Activated effector memory CD4-positive, alpha-beta T cell treated with anti-CD3 and anti-CD28 coated beads, Interleukin-2, amount 50 U/mL, for 16 hours (primary cell): ENCODE results near the gene LGALS3.

Experiments
- DNase-seq: peaks from one replicate; pipeline ENCODE4 v3.0.0-alpha.2; 2020

Gene LGALS3

GRCh38 chr14:55131370-55132137, 2.5 kb downstream of the LGALS3 start:
- DNase-seq = no peak

DNA sequence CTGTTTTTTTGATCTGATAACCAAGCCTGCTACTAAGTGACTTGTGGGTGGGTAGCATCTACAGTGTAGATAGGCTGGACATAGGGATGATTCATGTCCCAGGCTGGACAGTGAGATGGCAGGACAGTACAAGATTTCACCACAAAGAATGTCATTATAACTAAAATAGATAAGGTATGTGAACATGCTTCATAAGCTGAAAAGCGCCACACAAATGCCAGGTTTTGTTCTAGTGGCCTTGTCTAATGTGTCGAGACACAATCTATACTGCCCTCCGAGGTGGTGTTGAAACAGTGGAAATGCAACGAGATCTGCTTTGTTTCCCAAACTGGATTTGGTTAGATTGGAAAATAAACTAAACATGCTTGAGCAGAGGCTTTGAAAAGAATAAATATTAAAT, 4.4 kb downstream of the LGALS3 start:
- no peak for DNase-seq

DNA sequence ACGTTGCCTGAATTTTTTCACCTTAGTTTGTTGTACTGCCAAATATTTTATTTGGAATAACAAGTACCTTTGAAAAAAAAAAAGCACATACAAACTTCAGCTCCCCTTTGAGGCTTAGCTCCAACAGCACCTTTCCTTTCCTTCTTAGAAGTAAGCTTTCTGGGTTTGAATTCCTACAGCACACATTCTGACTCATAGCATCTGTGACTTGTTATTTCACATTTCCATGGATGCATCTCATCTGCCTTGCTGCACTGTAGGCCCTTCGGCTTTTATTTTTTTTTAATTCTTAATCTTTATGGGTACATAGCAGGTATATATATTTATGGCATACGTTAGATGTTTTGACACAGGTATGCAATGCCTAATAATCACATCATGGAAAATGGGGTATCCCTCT, 7.2 kb downstream of the LGALS3 start:
- DNase-seq = no peak

GRCh38 chr14:55136885-55137786, 8.1 kb downstream of the LGALS3 start:
- DNase-seq = no peak

DNA sequence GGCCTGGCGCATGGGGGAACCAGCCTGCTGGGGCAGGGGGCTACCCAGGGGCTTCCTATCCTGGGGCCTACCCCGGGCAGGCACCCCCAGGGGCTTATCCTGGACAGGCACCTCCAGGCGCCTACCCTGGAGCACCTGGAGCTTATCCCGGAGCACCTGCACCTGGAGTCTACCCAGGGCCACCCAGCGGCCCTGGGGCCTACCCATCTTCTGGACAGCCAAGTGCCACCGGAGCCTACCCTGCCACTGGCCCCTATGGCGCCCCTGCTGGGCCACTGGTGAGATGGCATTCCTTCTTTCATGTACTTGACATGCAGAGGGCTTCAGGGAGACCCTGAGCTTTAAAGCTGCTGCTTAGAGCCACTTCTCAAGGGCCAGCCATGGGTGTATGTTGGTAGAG, 9.0 kb downstream of the LGALS3 start:
- DNase-seq = no peak

DNA sequence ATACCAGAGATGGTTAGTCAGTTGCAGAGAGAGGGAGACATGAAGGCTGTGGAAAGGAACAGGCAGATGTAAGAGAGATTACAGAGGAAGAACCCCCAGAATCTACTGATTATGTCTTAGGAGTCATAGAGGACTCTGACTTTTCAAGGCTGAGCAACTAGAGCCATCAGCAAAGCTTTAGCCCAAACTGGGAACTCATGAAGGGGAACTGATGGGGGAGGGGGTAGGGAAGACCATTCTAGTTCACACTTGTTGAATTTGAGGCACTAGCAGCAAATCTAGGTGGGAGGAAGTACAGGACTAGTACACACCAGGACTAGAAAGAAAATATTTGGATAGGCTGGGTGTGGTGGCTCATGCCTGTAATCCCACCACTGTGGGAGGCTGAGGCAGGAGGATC, 10.1 kb downstream of the LGALS3 start:
- no peak for DNase-seq

DNA sequence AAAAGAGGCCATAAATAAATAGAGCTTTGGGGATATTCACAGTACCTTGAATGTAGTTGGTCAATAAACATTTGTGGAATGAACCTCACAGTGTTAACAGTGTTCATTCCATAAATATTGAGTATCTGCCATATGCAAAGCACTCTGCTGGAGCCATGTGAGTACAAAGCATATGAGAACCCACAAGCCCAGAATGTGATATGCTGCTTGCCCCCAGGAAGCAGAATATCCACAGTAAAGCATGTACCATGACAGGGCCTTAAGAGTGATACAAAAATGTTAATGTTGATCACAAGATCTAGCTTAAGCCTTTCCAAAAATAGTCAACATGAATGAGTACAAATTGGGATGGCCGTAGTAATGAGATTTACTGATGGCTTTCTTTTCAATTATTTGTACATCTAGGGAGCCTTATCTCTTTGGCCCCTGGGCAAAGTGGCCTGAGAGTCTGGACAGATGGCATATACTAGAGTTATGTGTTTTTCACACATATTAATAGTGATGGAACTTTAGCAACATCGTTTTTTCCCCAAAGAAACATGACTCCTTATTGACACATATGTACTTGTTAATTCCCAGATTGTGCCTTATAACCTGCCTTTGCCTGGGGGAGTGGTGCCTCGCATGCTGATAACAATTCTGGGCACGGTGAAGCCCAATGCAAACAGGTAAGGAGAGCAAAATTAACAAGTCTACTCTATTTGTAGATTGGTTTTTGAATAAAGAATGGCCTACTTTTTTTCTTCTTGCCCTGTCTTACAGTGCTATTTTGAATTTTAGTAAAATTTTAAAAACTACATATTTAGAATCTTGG, 10.9 kb downstream of the LGALS3 start:
- DNase-seq = no peak

DNA sequence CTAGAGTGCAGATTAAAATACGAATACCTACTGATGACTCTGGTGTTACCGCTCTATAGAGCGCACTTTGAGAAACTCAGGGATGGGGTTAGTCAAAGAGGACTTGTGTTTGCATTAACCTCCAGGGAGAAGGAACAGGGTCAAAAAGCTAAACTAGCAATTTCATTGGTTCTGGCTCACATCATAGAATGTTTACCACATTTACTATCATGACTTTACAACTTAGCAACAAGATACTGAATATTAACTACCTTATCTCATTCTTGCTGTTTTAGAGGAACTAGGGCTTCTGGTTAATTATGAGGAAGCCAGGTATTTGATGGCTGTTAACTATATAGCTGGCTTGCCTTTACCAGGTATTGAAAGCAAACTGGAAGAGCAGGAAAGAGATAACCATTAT, 12.8 kb downstream of the LGALS3 start:
- DNase-seq = no peak

GRCh38 chr14:55142466-55142865, 13.4 kb downstream of the LGALS3 start:
- no peak for DNase-seq

DNA sequence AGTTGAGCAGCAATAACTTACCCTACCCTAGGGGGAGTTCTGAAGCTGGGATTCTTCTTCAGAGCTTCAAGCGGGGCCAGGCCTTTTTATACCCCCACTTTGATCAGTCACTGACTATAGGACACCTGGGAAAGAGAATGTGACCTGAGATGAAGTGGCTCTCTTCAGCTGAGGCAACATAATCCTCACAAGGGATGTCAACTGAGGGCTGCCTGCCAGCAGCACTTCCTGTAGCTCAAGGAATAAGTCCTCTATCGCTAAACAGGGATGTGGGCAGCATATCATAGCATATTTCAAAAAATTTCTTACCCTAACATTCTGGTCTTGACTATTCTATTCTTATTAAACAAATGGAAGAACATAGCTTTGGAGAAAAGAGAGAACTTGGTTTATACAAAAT, 17.4 kb downstream of the LGALS3 start:
- no peak for DNase-seq

DNA sequence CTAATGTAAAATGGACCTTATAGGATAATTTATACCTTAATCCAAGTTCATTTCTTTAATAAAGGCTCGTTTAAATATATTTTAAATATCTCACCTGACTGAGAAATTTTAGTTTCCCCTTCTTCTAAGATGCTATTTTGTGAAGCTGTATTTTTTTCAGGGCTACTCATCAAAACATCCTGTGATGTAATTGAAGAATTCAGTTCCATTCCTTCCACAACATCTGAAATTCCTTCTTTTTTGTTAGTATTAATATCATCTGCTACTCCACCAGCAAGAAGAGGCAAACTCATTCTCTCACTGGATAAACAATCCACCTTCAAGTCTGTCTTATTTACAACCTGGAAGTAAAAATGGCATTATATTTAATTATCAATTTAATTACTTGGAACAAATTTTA, 22.5 kb downstream of the LGALS3 start:
- DNase-seq = no peak

- DNase-seq = no peak
Measured at GRCh38 chr14:55152052-55152753, 23.2 kb downstream of the LGALS3 start.

GRCh38 chr14:55153951-55154350, 24.9 kb downstream of the LGALS3 start:
- no peak for DNase-seq

GRCh38 chr14:55157080-55157479, 28.0 kb downstream of the LGALS3 start:
- DNase-seq = no peak

DNA sequence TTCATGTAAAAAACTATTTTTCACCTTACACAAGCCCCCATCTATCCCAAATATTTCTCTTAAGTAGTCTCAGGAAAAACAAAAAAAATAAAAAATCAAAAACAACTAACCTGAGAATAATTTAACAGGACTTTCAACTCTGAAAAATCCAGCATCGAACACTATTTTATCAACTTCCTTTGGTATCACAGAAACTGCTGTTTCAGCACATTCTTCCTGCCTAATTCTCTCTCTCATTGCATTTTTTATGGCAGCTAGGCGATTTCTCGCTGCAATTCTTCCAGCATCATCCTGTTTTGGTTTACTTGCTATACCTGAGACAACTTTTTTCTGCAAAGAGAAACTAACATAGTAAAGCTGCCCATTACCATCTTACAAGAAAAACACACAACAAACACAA, 29.4 kb downstream of the LGALS3 start:
- DNase-seq = no peak

- DNase-seq = no peak
Measured at GRCh38 chr14:55160989-55161388, 31.9 kb downstream of the LGALS3 start.

DNA sequence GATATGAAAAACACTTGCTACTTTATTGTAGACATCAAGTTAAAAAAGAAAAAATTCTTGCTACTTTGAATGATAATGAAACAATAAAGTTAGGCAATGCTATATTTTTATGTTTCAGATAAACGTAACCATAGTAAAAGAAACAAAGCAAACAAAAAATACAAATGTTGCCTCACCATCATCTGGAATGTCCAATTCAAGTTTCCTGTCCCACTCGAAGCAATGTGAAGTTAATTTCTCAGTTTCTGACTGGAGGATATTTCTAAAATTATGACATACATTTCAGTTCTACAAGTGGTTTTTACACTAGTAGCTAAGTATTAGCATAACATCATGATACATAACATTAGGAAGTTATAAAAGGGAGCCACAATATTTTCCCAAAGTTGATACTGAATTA, 41.5 kb downstream of the LGALS3 start:
- DNase-seq = no peak

GRCh38 chr14:55180006-55180405, 51.0 kb downstream of the LGALS3 start:
- no peak for DNase-seq

- no peak for DNase-seq
Measured at GRCh38 chr14:55180434-55180833, 51.4 kb downstream of the LGALS3 start.

DNA sequence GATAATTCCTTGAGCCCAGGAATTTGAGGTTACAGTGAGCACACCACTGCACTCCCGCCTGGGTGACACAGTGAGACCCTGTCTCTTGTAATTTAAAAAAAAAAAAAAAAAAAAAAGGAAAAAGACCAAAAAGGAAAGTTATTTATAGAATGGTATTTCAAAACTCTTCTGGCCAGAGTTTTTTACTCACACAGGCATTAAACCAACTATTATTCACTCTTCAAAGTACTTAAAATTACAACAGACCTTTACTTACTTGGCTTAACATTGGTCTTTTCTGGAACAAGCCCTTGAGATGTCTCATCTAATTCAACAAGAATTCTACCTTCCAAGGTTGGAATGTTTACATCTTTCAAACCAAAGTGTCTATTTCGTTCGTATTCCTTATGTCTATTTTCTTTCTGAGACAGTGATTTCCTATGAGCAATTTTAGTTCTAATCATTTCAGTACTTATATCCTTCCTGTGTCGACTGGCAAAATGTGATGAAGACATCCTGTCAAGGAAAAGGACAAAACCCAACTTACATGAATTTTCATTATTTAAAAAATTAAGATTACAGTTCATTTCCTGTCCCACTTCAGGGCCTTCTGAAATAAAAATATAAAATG, 59.7 kb downstream of the LGALS3 start:
- DNase-seq = no peak

DNA sequence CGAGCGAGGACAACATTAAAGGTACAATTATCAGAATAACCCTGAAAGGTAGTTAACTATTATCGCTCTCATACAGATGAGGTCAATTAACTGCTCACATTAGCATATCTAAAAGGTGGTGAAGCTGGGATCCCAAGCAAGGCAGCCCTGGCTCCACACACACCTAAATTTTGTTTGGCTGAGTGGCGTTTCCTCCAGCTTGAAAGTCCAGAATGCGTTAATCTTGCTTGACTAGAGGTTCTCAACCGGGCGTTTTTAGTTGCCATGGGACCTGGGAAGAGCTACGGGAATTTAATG, 61.8 kb downstream of the LGALS3 start:
- no peak for DNase-seq
